ENCODE data around the gene SULT2A1.
"Not testable (repeated sequence)": the region's sequence is repeated elsewhere in the genome, so short reads cannot be mapped to it uniquely, and the experiment has no call there.

DNA sequence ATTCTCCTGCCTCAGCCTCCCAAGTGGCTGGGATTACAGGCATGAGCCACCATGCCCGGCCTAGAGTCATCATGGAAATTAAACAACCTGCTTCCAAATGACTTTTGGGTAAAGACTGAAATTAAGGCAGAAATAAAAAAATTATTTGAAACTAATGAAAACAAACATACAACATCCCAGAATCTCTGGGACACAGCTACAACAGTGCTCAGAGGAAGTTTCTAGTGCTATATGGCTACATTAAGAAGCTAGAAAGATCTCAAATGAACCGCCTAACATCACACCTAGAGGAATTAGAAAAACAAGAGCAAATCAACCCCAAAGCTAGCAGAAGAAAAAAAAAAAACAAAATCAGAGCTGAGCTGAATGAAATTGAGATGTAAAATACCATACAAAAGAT, 24.1 kb upstream of the SULT2A1 start:
- TF ChIP-seq POLR2AphosphoS5 (IDR thresholded peaks at IDR 0.05; ENCODE audit: borderline replicate concordance, low read depth, low read length); EZH2 (IDR thresholded peaks at IDR 0.05): not testable (repeated sequence)
